Activated CD4-positive, alpha-beta T cell treated with anti-CD3 and anti-CD28 coated beads for 36 hours (primary cell): Measurements from ENCODE around the gene RPA3. TPM values are rescaled to one million over a fixed set of nuclear protein-coding genes. Genes with fewer than 3 reads are reported as not detected.
A peak's percentile ranks its signal among the peaks of the same experiment; 100 is the strongest.

Experiments used
- ATAC-seq: fragments of 200-7000 bp; cut with Tn5 transposase; one replicate; pipeline ENCODE4 v1.10.0; 2021; ENCODE audit warnings: mild to moderate bottlenecking, moderate library complexity
- CTCF ChIA-PET: fragments of 350-600 bp; sonication (Branson Sonifier 250); formaldehyde crosslinking; loops from one replicate; lab custom pipeline; 2021; ENCODE audit warnings: antibody characterized with exemption; lab: Charles Lee
- POLR2A ChIA-PET: fragments of 350-600 bp; sonication (Branson Sonifier 250); formaldehyde crosslinking; loops from one replicate; lab custom pipeline; 2021; ENCODE audit warnings: antibody characterized with exemption, inconsistent platforms; lab: Charles Lee
- DNase-seq: peaks from one replicate; pipeline ENCODE4 v3.0.0-alpha.2; 2020
- H3K27ac Mint-ChIP-seq: one replicate; pipeline ENCODE4 v1.8.0; 2021; ENCODE audit warnings: mixed read lengths
- H3K27me3 Mint-ChIP-seq: one replicate; pipeline ENCODE4 v1.8.0; 2021; ENCODE audit warnings: mixed read lengths
- H3K36me3 Mint-ChIP-seq: one replicate; pipeline ENCODE4 v1.8.0; 2021; ENCODE audit warnings: low read depth, mixed read lengths
- H3K4me1 Mint-ChIP-seq: one replicate; pipeline ENCODE4 v1.8.0; 2021; ENCODE audit warnings: mixed read lengths
- H3K4me3 Mint-ChIP-seq: one replicate; pipeline ENCODE4 v1.8.0; 2021; ENCODE audit warnings: mild to moderate bottlenecking, moderate library complexity, mixed read lengths
- H3K9me3 Mint-ChIP-seq: one replicate; pipeline ENCODE4 v1.8.0; 2021; ENCODE audit warnings: low read depth, mixed read lengths
- intact Hi-C, 2 experiments: fragments of 100-400 bp; cut with DNase I in 1 of 2; cut with micrococcal nuclease in 1 of 2; formaldehyde crosslinking; loops; one replicate each; pipeline versions ENCODE4 v1.14.2 to v1.15.1; 2022 to 2024; cut with DNase I, micrococcal nuclease
- total RNA-seq, 2 experiments: library from RNA; stranded (reverse); gene quantifications; one replicate each; pipeline ENCODE4 v1.2.3, GENCODE V29; 2021

The RPA3 gene
- total RNA-seq, 2 experiments from 2014 or later, result 109 to 181 TPM

DNA sequence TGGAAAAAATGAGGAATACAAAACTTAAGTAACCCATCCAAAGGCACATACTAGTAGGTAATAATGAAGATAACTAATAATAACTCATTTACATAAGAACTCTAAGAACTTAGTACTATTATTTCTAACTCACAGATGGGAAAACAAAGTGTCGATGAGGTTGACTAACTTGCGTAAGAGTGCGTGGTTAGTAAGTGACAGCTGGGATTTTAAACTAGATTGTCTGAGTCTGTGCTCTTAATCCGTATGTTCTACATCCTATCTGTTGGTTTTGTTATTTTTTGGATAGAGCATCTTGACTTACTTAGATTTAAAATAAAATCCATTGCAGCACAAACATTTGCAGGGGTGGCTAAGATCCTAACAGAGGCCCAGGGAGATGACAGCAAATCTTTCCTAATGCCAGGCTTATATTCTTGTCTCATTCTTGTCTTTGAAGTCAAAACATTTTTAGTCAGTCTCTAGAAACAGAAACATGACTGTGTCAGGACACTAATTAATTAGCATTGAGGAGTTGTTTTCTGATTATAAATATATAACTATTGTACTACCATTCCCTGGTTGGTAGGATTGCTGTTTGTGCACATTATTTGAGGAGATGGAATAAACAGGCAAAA, 11.7 kb downstream of the RPA3 start:
- DNase-seq (no peak), ATAC-seq (no peak)
- Mint-ChIP-seq H3K27ac (no peak overlapping the region), H3K27me3 (no peaks in the 10 kb centered on the region), H3K4me1 (peaks cover 17% of the 10 kb centered on the region), H3K9me3 (no peaks in the 10 kb centered on the region), H3K4me3 (no peak overlapping the region), H3K36me3 (peaks cover 1% of the 10 kb centered on the region)
- intact Hi-C loops, result no loop called here
- ChIA-PET CTCF (interaction anchor here (1.1 to 1.8 kb wide), 2 partner anchors 12 to 13 kb away, joined by 3 to 5 read pairs; no protein-coding TSS in a partner anchor), POLR2A (no interaction called here)

DNA sequence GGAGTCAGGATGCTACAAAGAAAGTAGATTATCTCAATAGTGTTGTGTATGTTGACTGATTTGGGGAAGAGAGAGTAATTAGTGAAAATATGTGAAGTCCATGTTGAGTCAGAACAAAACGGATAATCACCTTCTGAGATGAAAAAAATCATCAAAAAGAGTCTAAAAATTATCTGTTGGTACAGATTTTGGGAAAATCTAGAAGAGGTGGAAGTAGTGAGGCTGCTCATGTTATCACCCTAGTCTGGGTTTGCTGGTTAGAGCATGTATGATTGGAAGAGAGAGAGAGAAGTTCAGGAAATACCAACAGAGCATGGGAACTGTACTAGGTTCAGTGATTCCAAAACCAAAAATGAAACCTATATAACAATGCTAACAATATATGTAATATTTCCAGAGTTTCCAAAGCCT, 12.3 kb downstream of the RPA3 start:
- Mint-ChIP-seq H3K4me1 (peaks cover 19% of the 10 kb centered on the region), H3K4me3 (no peak overlapping the region), H3K27me3 (no peaks in the 10 kb centered on the region), H3K27ac (no peak overlapping the region), H3K36me3 (peaks cover 1% of the 10 kb centered on the region), H3K9me3 (no peaks in the 10 kb centered on the region)
- ATAC-seq, result peak; percentile 51
- intact Hi-C loops, result no loop called here
- ChIA-PET POLR2A (no interaction called here), CTCF (no interaction called here)
- DNase-seq, result no peak

DNA sequence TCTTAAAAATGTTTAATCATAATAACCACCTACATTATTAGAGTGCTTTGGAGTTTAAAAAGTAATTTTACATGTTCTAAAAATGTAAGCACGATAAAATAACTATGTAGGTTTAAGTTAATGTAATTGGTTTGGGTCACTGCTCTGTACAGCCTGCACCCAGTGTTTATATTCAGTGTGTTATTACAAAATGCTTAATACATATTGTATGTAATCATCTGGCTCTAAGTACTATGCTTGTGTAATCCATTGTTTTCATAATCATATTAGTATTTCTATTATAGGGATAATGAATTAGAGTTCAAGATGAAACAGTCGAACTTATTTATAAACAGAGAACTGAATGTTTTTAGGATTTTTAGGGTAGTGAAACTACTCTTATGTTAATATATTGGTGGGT, 13.1 kb downstream of the RPA3 start:
- H3K27ac Mint-ChIP-seq, result no peak overlapping the region
- ChIA-PET CTCF (interaction anchor here (1.6 kb wide), 1 partner anchor 24 kb away, joined by 6 read pairs; no protein-coding TSS in a partner anchor), POLR2A (no interaction called here)
- H3K4me3 Mint-ChIP-seq, result no peak overlapping the region
- peaks cover 19% of the 10 kb centered on the region for H3K4me1 Mint-ChIP-seq
- no peaks in the 10 kb centered on the region for H3K9me3 Mint-ChIP-seq
- ATAC-seq (no peak), DNase-seq (no peak)
- H3K27me3 Mint-ChIP-seq, result no peaks in the 10 kb centered on the region
- intact Hi-C loops, result no loop called here
- peaks cover 1% of the 10 kb centered on the region for H3K36me3 Mint-ChIP-seq

GRCh38 chr7:7704867-7705266, 13.5 kb downstream of the RPA3 start:
- no peaks in the 10 kb centered on the region for H3K27me3 Mint-ChIP-seq
- intact Hi-C loops, result no loop called here
- H3K4me1 Mint-ChIP-seq, result peaks cover 20% of the 10 kb centered on the region
- POLR2A ChIA-PET, result no interaction called here
- no peak for DNase-seq
- peaks cover 1% of the 10 kb centered on the region for H3K36me3 Mint-ChIP-seq
- H3K27ac Mint-ChIP-seq, result no peak overlapping the region
- H3K9me3 Mint-ChIP-seq, result no peaks in the 10 kb centered on the region
- CTCF ChIA-PET, result interaction anchor here (1.6 kb wide), 1 partner anchor 24 kb away, joined by 6 read pairs; no protein-coding TSS in a partner anchor
- no peak overlapping the region for H3K4me3 Mint-ChIP-seq
- no peak for ATAC-seq

- Mint-ChIP-seq H3K4me3 (no peak overlapping the region), H3K4me1 (peaks cover 23% of the 10 kb centered on the region), H3K27ac (no peak overlapping the region), H3K27me3 (no peaks in the 10 kb centered on the region), H3K9me3 (no peaks in the 10 kb centered on the region), H3K36me3 (peaks cover 1% of the 10 kb centered on the region)
- ATAC-seq (no peak), DNase-seq (no peak)
- ChIA-PET POLR2A (no interaction called here), CTCF (interaction anchor here (0.5 to 1.6 kb wide), 4 partner anchors 11 to 43 kb away, joined by 3 to 6 read pairs (median 4); no protein-coding TSS in a partner anchor)
- intact Hi-C loops, result no loop called here
Measured at GRCh38 chr7:7703427-7703826, 15.0 kb downstream of the RPA3 start.

GRCh38 chr7:7702826-7703225, 15.6 kb downstream of the RPA3 start:
- intact Hi-C loops, result no loop called here
- Mint-ChIP-seq H3K27me3 (no peaks in the 10 kb centered on the region), H3K9me3 (no peaks in the 10 kb centered on the region), H3K36me3 (peaks cover 1% of the 10 kb centered on the region), H3K27ac (no peak overlapping the region), H3K4me1 (peaks cover 25% of the 10 kb centered on the region), H3K4me3 (no peak overlapping the region)
- ChIA-PET CTCF (interaction anchor here (0.5 to 2.7 kb wide), 5 partner anchors 11 to 58 kb away, joined by 3 to 9 read pairs (median 3); no protein-coding TSS in a partner anchor), POLR2A (no interaction called here)
- no peak for DNase-seq
- no peak for ATAC-seq

DNA sequence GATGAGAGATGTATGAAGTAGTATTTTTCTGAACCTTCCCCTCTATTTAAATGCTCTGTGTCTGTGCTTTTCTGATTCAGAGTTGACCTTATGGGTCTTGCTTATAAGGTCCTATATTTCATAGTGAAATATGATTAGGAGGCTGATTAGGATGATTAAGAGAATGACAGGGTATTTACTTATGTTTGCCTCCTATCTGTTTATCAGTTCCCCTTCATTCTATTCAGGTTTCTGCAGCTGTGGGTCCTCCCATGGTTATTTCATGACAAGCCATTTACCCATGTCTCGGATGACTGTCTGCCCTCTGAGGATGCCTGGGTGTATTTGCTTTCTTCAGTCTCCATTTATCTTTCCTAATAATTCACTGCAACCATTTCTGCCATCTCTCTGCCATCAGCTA, 16.9 kb downstream of the RPA3 start:
- intact Hi-C loops, result no loop called here

GRCh38 chr7:7699970-7700369, 18.4 kb downstream of the RPA3 start:
- CTCF ChIA-PET, result interaction anchor here (1.2 kb wide), 1 partner anchor 8 kb away, joined by 3 read pairs; no protein-coding TSS in a partner anchor
- Mint-ChIP-seq H3K27ac (no peak overlapping the region), H3K9me3 (no peaks in the 10 kb centered on the region), H3K4me1 (peaks cover 19% of the 10 kb centered on the region), H3K4me3 (no peak overlapping the region), H3K27me3 (no peaks in the 10 kb centered on the region), H3K36me3 (peaks cover 1% of the 10 kb centered on the region)
- intact Hi-C loops, result no loop called here
- DNase-seq (no peak), ATAC-seq (no peak)
- POLR2A ChIA-PET, result no interaction called here

More for the DNA sequence above, 16.9 kb downstream of the RPA3 start:
- Mint-ChIP-seq H3K36me3 (peaks cover 1% of the 10 kb centered on the region), H3K27me3 (no peaks in the 10 kb centered on the region), H3K9me3 (no peaks in the 10 kb centered on the region), H3K4me3 (no peak overlapping the region), H3K4me1 (peaks cover 25% of the 10 kb centered on the region), H3K27ac (no peak overlapping the region)
- ChIA-PET POLR2A (no interaction called here), CTCF (interaction anchor here (1.2 to 2.7 kb wide), 2 partner anchors 9 to 20 kb away, joined by 3 to 9 read pairs; no protein-coding TSS in a partner anchor)
- no peak for DNase-seq
- ATAC-seq, result no peak

GRCh38 chr7:7699380-7699779, 19.0 kb downstream of the RPA3 start:
- Mint-ChIP-seq H3K36me3 (peaks cover 7% of the 10 kb centered on the region), H3K27ac (no peak overlapping the region), H3K27me3 (no peaks in the 10 kb centered on the region), H3K4me3 (no peak overlapping the region), H3K9me3 (peaks cover 4% of the 10 kb centered on the region), H3K4me1 (peaks cover 19% of the 10 kb centered on the region)
- ATAC-seq (no peak), DNase-seq (no peak)
- intact Hi-C loops, result no loop called here
- ChIA-PET POLR2A (no interaction called here), CTCF (interaction anchor here (0.6 to 1.1 kb wide), 2 partner anchors 28 to 70 kb away, joined by 3 to 5 read pairs; no protein-coding TSS in a partner anchor)

GRCh38 chr7:7698930-7699329, 19.5 kb downstream of the RPA3 start:
- ATAC-seq (no peak), DNase-seq (no peak)
- Mint-ChIP-seq H3K9me3 (peaks cover 5% of the 10 kb centered on the region), H3K36me3 (peaks cover 8% of the 10 kb centered on the region), H3K27ac (no peak overlapping the region), H3K4me1 (peaks cover 19% of the 10 kb centered on the region), H3K27me3 (no peaks in the 10 kb centered on the region), H3K4me3 (no peak overlapping the region)
- POLR2A ChIA-PET, result no interaction called here
- intact Hi-C loops, result no loop called here
- CTCF ChIA-PET, result interaction anchor here (0.6 to 1.3 kb wide), 3 partner anchors 13 to 70 kb away, joined by 3 to 5 read pairs (median 4); no protein-coding TSS in a partner anchor

DNA sequence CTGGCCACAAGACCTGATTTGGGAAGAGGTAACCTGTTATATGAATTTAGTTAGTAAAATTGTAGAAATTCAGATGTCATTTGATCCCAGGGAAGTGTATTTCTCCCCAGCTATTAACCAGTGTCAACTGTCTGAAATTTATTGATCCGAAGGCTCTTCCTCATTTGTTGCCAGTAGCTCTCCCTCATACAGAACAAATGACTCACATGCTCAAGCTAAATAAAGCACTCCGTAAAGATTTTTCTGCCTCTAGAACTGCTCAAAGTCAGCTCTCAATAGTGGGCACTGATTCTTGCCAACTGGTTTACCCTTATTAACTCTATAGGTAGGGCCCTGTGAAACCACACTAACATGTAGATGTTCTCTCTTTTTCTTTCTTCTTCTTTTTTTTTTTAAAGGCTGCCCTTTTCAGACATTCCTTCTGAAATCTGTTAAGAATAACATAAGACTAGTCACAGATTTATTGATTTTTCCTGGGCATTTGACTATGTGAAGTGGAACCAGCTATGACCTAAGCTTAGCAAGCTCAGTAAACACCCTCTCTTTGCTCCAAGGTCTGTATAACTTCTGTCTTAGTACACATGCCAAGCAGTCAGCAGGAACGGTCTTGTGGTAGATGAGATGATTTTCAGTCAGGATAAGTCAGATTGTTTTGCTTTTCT, 21.8 kb downstream of the RPA3 start:
- POLR2A ChIA-PET, result no interaction called here
- Mint-ChIP-seq H3K27ac (no peak overlapping the region), H3K4me3 (no peak overlapping the region), H3K9me3 (peaks cover 5% of the 10 kb centered on the region), H3K27me3 (no peaks in the 10 kb centered on the region), H3K4me1 (peaks cover 19% of the 10 kb centered on the region), H3K36me3 (peaks cover 11% of the 10 kb centered on the region)
- ATAC-seq (no peak), DNase-seq (no peak)
- CTCF ChIA-PET, result interaction anchor here (0.7 kb wide), 1 partner anchor 15 kb away, joined by 3 read pairs; no protein-coding TSS in a partner anchor
- intact Hi-C loops, result no loop called here
